NCI-H2227 (cell line): ENCODE data around the gene CRYBG3.

Experiments used
- DNase-seq: peaks from one replicate; lab custom pipeline; 2025; ENCODE audit not compliant: unreplicated experiment; lab: John Stamatoyannopoulos, UW

The CRYBG3 gene

GRCh38 chr3:97835761-97836160 is 13.9 kb downstream of the CRYBG3 start:
- no peak for DNase-seq

DNA sequence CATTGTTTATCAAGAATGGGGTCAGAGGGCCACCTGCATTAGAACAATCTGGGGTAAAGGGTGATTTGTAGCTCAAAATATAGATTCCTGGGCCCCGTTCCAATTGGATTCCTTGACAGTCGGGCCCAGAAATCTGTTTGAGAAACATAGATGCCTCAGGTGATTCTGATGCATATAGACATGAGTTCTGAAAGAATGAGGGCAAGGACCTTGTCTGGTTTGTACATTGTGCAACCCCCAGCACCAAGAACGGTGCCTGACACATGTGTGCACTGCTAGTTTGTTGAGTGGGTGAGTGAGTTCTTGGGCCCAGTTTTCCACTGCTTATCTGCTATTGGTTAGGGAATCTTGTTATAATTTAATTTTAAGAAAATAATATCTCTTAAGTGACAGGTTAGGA is 16.6 kb downstream of the CRYBG3 start:
- no peak for DNase-seq

GRCh38 chr3:97839944-97840343 is 18.1 kb downstream of the CRYBG3 start:
- no peak for DNase-seq

DNA sequence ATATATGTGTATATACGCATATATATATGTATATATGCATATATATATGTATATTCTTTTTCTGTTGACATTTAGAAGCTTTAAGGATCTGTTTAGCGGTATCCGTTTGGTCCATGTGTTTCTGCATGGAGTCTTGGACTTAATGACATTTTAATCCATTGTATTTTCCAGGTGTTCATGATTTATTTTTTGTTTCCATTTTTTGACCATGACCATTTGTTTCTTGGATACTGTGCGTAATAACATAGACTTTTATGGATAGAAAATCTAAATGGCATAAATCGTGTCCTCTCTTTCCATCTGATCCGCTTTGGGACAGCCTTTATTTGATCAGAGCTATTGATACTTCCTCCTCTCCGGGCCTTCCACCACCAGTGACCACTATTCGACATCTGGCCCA is 19.5 kb downstream of the CRYBG3 start:
- DNase-seq, result no peak

GRCh38 chr3:97841956-97842355 is 20.1 kb downstream of the CRYBG3 start:
- DNase-seq, result no peak

GRCh38 chr3:97848779-97849178 is 27.0 kb downstream of the CRYBG3 start:
- DNase-seq, result no peak

DNA sequence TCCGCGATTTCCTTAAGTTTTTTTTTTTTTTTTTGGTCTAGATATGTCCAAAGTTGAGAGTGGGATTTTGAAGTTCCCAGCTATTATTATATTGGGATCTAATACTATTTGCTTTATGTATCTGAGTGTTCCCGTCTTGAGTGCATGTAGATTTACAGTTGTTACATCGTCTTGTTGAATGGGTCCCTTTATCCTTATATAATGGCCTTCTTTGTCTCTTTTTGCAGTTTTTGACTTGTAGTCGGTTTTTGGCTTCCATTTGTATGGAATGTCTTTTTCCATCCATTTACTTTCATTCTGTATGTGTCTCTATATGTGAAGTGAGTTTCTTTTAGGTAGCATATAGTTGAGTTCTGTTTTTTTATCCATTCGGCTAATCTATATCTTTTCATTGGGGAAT is 35.6 kb downstream of the CRYBG3 start:
- no peak for DNase-seq

DNA sequence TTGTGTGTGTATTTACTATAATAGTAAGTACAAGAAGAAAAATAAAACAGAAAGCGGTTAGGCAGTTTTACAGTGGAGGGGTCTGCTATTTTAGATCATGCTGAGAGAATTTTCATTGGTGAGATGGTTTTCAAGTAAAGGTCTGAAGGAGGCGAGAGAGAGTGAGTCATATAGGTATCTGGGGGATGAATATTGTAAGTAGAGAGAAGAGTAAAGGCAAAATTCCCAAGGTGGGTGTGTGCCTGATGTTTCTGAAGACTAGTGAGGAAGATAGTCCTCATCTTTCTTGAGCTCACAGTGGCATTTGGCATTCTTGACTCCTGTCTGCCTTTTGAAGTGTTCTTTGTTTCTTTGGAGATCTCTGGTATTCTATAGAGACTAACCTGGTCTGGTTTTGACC is 38.6 kb downstream of the CRYBG3 start:
- DNase-seq, result no peak

GRCh38 chr3:97862582-97862981 is 40.8 kb downstream of the CRYBG3 start:
- DNase-seq, result no peak

DNA sequence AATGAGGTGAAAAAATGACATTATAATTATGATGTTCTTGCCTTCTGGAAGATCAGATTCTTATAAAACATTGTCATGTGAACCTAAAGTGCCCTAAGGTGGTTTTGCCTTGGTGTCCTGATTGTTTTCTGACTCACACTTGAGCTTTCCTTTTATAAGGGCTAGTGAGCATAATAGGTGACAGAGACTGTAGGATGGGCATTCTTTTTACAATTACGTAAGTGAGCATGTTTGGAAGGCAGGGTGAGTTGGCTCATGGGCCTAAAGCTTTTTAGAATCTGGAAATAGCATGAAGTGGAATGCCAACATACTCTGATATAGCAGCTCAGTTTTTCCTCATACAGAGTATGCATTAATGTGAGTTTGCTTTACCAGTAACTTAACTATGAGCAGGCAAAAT is 41.2 kb downstream of the CRYBG3 start:
- no peak for DNase-seq

DNA sequence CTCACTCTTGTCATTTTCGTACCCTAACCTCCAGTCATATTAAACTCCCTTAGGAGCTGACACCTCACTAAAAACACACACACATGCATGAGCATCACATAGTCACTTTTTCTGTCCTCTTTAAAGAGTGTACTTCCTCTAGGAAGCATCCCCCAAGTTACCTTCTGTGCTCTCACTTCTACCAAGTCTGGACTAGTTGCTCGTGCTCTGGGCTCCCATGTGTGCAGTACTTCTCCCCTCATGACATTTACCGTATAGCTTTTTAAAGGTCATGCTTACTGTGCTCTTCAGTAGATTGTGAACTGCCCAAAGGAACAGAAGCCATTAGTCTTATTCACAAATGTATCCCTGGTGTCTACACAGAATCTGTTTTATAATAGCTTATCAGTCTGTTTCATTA is 42.0 kb downstream of the CRYBG3 start:
- no peak for DNase-seq

GRCh38 chr3:97871186-97871585 is 49.4 kb downstream of the CRYBG3 start:
- no peak for DNase-seq

DNA sequence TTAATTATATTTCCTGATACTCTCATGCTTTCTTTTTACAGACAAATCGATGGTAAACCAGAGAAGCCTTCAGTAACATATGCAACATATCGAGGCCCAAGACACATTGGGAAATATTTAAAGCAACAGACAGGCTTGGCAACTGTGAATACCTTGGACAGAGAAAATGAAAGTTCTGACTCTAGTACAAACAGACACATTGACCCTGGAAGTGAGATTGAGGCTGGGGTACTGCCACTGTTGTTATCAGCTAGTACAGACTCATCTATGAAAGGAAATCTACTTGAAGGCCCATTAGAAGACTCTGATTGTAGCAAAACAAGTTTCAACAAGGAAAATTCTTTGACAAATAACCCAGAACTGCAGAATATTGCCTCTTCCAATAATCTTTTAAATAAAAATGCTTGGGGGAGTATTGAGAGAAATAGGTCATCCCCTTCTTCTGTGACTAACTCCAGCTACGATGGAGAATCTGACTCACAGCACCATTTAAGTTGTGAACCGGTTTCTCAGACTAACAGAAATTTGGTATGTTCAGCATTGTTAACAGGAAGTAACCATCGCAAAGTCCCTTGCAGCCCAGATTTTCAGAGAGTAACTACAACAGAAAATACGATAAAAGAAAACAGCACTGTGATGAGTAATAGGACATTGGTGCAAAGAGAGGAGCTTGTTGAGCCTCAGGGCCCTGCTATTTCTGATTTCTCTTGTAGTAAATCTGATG is 50.2 kb downstream of the CRYBG3 start:
- DNase-seq, result no peak

- no peak for DNase-seq
Measured at GRCh38 chr3:97872525-97873042, 50.8 kb downstream of the CRYBG3 start.

GRCh38 chr3:97880267-97880666 is 58.5 kb downstream of the CRYBG3 start:
- no peak for DNase-seq

GRCh38 chr3:97882975-97883598 is 61.3 kb downstream of the CRYBG3 start:
- no peak for DNase-seq

DNA sequence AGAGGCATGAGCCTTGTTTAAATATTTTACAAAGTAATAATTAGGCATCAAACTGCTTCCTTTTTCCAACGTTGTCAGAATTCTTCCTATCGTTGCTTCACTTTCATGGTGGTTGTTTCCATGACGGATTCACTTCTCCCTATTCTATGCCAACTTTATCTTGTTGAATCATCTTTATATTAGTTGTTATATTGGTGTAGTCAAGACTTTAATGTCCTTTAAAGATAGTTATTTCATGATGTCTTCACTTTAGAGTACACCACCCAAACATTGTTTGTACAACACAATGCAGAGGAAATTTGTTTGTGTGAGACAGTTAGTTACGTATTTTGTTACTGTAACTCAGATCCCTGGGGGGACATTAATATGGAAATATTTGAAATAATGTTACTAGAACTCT is 61.9 kb downstream of the CRYBG3 start:
- DNase-seq, result no peak

DNA sequence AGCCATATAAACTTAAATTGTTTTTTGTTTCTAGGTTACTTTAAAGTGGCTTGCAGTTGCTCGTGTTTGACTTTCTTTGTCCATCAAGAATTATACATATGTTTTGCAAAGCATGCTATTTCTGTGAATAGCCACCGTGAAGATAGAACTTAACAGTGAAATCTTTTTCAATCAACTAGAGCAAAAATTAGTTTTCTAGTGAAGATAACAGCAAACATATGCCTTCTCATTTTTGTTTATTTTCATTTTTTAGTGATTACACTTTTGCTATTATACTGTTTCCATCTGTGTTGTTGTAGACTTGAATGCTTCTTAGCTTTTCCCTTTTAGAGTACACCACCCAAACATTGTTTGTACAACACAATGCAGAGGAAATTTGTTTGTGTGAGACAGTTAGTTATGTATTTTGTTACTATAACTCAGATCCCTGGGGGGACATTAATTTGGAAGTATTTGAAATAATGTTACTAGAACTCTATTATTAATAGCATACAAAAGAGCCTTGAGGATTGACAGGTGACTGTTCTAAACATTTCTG is 62.8 kb downstream of the CRYBG3 start:
- DNase-seq, result no peak

- no peak for DNase-seq
Measured at GRCh38 chr3:97885931-97886824, 64.4 kb downstream of the CRYBG3 start.

DNA sequence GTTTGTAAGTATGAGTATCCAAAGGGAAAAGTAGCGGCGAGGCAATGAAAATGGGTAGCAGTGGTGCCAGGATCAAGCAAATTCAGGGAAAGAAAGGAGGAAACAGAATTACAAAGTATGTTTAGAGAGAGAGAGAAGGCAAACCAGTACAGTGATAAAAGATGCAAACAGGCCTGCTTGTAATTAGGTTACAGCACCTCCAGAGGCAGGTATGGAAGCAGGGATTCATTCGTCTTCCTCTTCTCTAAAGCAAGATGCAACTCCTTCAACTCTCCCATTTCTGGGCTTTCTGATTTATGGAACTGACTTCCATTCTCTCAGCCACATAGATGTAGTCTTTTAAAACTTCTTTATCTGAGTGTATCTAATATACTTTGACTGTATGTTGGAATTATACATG is 68.0 kb downstream of the CRYBG3 start:
- no peak for DNase-seq

- DNase-seq, result no peak
Measured at GRCh38 chr3:97892852-97893251, 71.0 kb downstream of the CRYBG3 start.
